ENCODE measurements around the gene WWC2.

Gene WWC2

GRCh38 chr4:183171484-183172267 is 72.6 kb downstream of the WWC2 start:
- no peak overlapping the region for H3K4me3 ChIP-seq (ENCODE audit: low read depth, low read length)
- no peak for DNase-seq (ENCODE audit: low read depth)
- TF ChIP-seq CTCF (IDR thresholded peaks at IDR 0.05; ENCODE audit: low read depth, low read length) = no peak
- no peak for TF ChIP-seq MYC (IDR thresholded peaks at IDR 0.05; ENCODE audit: low read depth, low read length)
- TF ChIP-seq POLR2A (IDR thresholded peaks at IDR 0.05; ENCODE audit: extremely low read depth, insufficient read length) = no peak
- TF ChIP-seq MAX (IDR thresholded peaks at IDR 0.05; ENCODE audit: low read depth, low read length) = no peak

GRCh38 chr4:183172881-183173280 is 73.8 kb downstream of the WWC2 start:
- no peak for DNase-seq (ENCODE audit: low read depth)
- TF ChIP-seq CTCF (IDR thresholded peaks at IDR 0.05; ENCODE audit: low read depth, low read length) (no peak), MYC (IDR thresholded peaks at IDR 0.05; ENCODE audit: low read depth, low read length) (no peak), POLR2A (IDR thresholded peaks at IDR 0.05; ENCODE audit: extremely low read depth, insufficient read length) (no peak), MAX (IDR thresholded peaks at IDR 0.05; ENCODE audit: low read depth, low read length) (no peak)

GRCh38 chr4:183173580-183174526 is 74.8 kb downstream of the WWC2 start:
- DNase-seq (ENCODE audit: low read depth) = no peak
- no peak for TF ChIP-seq POLR2A (IDR thresholded peaks at IDR 0.05; ENCODE audit: extremely low read depth, insufficient read length)
- TF ChIP-seq MAX (IDR thresholded peaks at IDR 0.05; ENCODE audit: low read depth, low read length) = no peak
- TF ChIP-seq MYC (IDR thresholded peaks at IDR 0.05; ENCODE audit: low read depth, low read length) = no peak
- TF ChIP-seq CTCF (IDR thresholded peaks at IDR 0.05; ENCODE audit: low read depth, low read length) = no peak
- H3K4me3 ChIP-seq (ENCODE audit: low read depth, low read length) = no peak overlapping the region

More at GRCh38 chr4:183172881-183173280, 73.8 kb downstream of the WWC2 start:
- H3K4me3 ChIP-seq (ENCODE audit: low read depth, low read length) = no peak overlapping the region

- TF ChIP-seq CTCF (IDR thresholded peaks at IDR 0.05; ENCODE audit: low read depth, low read length) (no peak), POLR2A (IDR thresholded peaks at IDR 0.05; ENCODE audit: extremely low read depth, insufficient read length) (no peak), MYC (IDR thresholded peaks at IDR 0.05; ENCODE audit: low read depth, low read length) (no peak), MAX (IDR thresholded peaks at IDR 0.05; ENCODE audit: low read depth, low read length) (no peak)
- no peak for DNase-seq (ENCODE audit: low read depth)
- H3K4me3 ChIP-seq (ENCODE audit: low read depth, low read length) = no peak overlapping the region
These were observed 76.7 kb downstream of the WWC2 start for GRCh38 chr4:183175631-183176232.

GRCh38 chr4:183177001-183177400 is 77.9 kb downstream of the WWC2 start:
- TF ChIP-seq MYC (IDR thresholded peaks at IDR 0.05; ENCODE audit: low read depth, low read length) (no peak), MAX (IDR thresholded peaks at IDR 0.05; ENCODE audit: low read depth, low read length) (no peak), CTCF (IDR thresholded peaks at IDR 0.05; ENCODE audit: low read depth, low read length) (no peak), POLR2A (IDR thresholded peaks at IDR 0.05; ENCODE audit: extremely low read depth, insufficient read length) (no peak)

More at GRCh38 chr4:183177001-183177400, 77.9 kb downstream of the WWC2 start:
- DNase-seq (ENCODE audit: low read depth) = no peak
- no peak overlapping the region for H3K4me3 ChIP-seq (ENCODE audit: low read depth, low read length)

Data from NB4 (cell line).